Skin epidermis (tissue), 12 donors: ENCODE measurements around the gene AFF1.
"Not testable (repeated sequence)": the region's sequence is repeated elsewhere in the genome, so short reads cannot be mapped to it uniquely, and the experiment has no call there.

ENCODE experiments used
- H3K27ac ChIP-seq, 21 experiments: fragments of 200-600 bp; sonication (generic) in 11 of 21; one replicate each; pipeline ENCODE4 v1.5.0; 2020; ENCODE audit warnings: mild to moderate bottlenecking in 3 of 21, inconsistent platforms in 2 of 21, moderate library complexity in 2 of 21
- H3K4me3 ChIP-seq, 7 experiments: fragments of 200-600 bp; sonication (generic) in 2 of 7; one replicate each; pipeline ENCODE4 v1.5.0; 2020; ENCODE audit warnings: inconsistent platforms in 2 of 7, mild to moderate bottlenecking in 2 of 7, moderate library complexity in 1 of 7

AFF1 gene

DNA sequence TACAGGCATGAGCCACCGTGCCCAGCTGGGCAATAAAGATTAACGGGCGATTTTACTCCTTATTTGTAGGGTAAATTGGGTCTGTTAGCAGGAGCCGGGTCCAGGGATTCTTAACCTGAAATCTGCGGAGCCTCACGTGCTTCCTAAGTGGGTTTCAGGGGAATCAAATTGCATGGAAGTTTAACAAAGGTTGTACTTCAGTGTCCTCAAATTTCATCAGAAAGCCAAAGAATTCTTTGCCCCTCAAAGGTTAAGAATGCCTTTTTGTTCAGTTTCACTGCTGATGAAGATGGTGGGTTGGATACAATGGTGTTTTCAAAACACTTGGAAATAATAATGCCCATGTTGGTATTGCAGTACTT is 67.9 kb downstream of the AFF1 start:
- no peak overlapping the region for H3K4me3 ChIP-seq

DNA sequence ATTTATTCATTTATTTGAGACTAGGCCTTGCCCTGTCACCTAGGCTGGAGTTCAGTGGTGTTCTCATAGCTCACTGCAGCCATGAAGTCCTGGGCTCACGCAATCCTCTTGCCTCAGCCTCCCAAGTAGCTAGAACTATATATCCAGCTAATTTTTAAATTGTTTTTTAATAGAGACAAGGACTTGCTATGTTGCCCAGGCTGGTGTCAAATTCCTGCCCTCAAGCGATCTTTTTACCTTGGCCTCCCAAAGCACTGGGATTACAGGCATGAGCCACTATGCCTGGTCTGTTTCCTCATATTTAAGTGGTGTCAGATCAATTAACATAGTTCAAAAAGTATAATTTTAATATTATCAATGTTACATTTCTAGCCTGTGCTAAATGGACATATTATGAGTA is 68.5 kb downstream of the AFF1 start:
- H3K4me3 ChIP-seq = no peak overlapping the region
- H3K27ac ChIP-seq = no peak overlapping the region

More for the DNA sequence above, 67.9 kb downstream of the AFF1 start:
- H3K27ac ChIP-seq = no peak overlapping the region

DNA sequence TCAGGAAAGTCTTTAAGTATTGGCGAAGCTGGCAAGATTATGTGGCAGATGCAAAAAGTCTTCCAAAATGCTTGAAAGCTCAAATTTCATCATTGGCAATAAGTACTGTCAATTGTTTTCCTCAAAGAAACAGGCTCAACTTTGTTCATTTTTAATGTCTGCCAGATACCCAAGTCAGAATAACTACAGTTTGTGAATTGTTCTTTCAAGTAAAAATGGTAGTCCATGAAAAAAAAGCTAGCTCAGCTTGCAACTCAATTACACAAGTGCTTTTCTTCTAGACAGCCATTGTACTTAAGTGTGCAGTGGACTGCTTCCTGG is 70.5 kb downstream of the AFF1 start:
- Histone ChIP-seq H3K4me3 (peak overlapping the region in 1 of 7 experiments; percentile 84), H3K27ac (peak overlapping the region in 19 of 21 experiments; percentile 9 to 99 (median 97))

DNA sequence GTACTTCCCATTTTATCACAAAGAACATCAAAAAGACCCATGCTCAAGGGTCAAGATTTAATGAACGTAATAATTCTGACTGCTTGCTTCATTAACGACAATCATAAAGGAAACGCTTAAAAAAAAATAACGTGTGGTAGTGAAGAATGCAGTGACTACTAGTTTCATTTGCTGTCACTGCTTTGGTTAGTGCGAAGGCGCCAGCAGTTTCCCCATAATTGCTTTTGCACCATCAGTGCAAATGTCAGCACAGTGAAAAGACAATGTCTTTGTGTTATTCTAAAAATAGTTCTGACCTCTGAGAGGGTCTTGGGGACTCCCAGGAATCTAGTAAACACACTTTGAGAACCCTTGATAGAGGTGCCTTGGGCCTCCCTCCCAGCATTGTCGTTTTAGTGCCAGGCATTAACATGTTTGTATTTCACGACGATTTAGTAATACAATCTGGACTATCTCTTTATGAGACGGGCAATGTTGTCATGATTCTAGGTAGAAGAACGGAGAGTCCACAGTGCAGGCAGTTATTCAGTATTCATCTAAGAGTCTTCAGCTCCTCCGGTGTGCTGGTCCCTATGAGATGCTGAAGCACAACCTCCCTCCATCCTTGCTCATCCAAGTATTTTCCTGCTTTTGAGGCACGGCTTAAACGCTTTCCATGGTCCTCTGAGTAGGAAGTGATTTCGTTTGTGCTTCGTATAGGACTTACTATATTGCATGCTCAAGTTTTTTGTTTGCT is 71.0 kb downstream of the AFF1 start:
- H3K27ac ChIP-seq = peak overlapping the region; percentile 9 to 99 (median 97)
- peak overlapping the region; percentile 74 to 88 (median 84) for H3K4me3 ChIP-seq

DNA sequence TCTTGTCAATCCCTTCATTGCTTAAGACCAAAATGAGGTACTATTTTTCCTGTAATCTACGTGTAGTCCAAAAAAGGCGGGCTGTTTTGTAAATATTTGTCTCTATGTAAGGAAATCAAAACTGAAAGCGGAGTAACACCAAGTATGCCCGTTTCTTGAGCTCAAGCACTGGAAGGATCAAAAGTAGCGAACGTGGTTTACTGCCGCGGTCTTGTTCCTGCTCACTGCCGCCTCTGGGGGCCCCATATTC is 71.5 kb downstream of the AFF1 start:
- Histone ChIP-seq H3K4me3 (peak overlapping the region; percentile 74 to 88 (median 84)), H3K27ac (peak overlapping the region; percentile 83 to 99 (median 97))

DNA sequence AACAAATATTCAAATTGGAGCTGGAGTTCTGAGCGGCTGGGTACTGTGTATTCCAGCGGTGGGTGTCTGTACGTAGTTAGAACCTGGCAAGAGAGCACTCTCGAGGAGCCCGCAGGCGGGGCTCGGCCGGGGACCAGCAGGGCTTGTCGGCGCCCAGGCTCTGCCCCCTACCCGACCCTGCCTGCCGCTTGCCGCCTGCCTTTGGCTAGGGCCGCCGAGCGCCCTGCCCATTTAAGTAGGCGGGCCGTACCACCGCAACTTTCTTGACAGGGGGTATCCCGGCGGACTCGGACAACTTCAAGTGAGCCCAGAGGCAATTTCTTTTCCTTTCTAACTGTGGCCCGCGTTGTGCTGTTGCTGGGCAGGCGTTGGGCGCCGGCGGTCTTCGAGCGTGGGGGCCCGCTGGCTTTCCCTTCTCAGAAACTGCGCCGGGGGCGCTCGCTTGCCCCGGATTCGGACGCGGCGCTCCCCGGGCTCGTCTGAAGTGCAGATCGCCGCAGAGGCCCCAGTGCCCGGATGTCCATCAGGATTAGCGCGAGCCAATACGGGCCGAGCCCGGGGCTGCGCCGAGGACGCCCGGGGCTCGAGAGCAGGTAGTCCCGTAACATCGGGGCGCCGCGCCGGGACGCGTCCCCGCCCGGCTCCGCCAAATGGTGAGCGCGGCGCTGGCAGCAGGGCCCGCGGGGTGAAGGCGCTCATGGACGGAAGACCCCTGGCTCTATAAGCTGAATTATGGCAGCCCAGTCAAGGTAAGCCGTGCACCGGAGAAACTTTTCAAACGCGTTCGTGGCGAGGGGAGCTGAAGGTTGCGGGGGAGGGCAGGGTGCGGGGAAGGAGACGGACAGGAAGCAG is 72.1 kb downstream of the AFF1 start:
- Histone ChIP-seq H3K4me3 (peak overlapping the region; percentile 74 to 88 (median 84)), H3K27ac (peak overlapping the region; percentile 83 to 99 (median 97))

DNA sequence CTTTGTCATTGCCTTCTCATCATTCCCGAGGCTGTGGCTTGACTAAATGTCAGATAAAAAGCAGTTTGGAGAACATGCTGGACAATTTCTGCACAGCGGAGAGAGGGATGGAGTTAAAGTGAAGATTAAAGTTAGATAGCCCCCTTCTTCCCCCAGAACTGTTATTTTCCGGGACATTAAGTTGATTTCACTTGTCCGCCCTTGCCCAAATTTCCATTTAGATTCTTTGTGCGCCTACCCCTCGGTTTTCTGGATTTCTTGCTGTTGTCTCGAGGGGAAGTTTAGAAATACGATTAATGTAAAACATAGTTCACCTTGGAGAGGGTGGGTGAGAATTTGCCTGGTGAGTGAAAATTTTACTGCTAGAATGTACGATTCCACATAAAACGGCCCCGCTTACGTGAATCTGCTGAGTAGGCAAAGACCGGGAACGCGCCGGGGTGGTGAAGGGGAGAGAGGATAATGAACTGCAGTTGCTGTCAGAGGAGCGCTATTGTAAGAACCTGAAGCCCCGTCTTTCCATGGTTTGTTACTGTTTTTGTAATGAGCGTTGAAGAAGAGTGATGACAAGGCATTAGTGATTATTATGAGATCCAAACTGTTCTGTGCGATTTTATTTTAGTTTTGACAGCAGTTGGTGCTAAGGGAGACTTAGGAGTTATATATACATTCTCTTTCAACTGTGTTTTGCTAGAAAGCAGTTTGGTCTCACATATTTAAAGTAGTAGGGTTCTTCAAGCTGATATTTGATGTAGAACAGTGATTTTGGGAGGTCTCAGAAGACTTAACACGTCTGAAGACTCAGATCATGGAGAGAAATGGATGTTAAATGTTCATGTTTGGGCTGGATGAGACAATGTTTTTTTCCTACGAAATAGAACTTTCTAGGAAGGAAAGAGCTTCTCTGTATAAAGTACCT is 73.0 kb downstream of the AFF1 start:
- Histone ChIP-seq H3K4me3 (peak overlapping the region; percentile 74 to 88 (median 84)), H3K27ac (peak overlapping the region; percentile 83 to 99 (median 97))

DNA sequence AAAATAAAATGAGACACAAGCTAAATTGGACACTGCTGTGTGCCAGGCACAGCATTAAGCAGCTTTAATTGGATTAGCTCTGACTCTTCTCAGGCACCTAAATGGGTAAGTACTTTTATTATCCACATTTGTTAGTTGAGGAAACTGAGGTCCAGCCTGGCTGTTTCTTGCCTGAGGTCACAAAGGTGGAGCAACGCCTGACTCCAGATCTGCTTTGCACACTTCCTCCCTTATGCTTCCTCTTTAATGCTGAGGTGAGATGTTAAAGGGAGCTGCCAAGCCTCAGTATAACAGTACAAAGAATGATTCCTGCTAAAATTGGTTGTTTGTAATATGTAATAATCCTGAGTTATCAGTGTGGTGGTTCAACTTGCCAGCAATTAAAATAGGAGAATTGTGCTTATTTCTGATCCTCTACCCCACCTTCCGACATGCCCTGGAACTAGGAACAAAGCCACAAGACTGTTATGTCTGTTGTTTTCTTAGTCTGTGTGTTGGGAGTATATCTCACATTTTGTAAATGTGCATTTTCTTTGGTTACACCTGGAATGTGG is 74.4 kb downstream of the AFF1 start:
- Histone ChIP-seq H3K27ac (peak overlapping the region in 13 of 21 experiments; percentile 2 to 98 (median 29)), H3K4me3 (peak overlapping the region in 1 of 7 experiments; percentile 88)

DNA sequence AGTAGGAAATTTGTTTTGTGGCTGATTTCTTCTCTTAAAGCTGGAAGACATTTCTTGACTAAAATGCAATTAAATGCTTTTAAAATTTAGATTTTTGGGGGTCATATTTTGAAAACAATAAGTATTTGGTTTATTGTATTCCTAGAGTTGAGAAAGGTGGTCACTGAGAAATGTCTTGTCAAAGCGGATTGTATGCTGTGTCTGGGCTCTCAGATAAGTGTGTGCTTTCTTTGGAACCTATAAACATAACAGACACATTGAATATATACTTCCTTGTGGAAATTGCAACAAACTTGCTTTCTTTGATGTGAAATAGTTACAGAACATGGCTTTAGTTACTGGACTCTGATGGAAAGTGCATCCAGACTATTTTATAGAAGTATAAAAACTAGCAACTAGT is 75.4 kb downstream of the AFF1 start:
- no peak overlapping the region for H3K4me3 ChIP-seq
- H3K27ac ChIP-seq = peak overlapping the region in 4 of 21 experiments; percentile 24 to 98 (median 62)

DNA sequence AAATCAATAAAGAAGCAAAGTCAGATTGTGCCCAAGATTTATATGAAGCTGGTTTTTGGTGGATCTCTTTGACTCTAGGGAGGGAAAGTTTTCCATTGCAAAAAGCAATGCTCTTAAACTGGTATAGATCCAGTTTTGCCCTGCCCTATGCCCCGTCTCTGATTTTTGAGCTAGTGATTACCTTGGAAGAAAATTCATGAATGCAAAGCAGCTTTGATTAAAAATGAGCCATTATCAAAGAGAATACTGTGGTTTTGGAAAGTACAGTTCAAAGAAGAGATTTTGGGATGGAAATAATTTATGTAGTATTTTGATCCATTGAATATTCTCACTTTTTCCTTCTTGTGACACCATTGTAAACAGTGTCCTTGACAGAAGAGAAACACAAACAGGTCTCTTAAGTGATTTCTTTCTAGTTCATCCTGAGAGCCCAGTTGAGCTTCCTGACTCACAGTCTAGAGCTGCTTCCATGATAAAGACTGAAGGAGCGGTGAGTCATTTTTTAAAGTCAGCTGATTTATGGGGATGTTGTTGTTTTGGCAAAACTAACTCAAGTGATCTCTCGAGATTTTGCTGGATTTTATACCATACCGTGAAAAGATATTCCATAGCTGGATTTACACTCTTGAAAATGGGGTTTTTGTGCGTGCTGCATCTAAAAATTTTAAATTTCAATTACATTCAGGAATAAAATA is 76.7 kb downstream of the AFF1 start:
- Histone ChIP-seq H3K27ac (peak overlapping the region in 16 of 21 experiments; percentile 0 to 69 (median 46)), H3K4me3 (no peak overlapping the region)

DNA sequence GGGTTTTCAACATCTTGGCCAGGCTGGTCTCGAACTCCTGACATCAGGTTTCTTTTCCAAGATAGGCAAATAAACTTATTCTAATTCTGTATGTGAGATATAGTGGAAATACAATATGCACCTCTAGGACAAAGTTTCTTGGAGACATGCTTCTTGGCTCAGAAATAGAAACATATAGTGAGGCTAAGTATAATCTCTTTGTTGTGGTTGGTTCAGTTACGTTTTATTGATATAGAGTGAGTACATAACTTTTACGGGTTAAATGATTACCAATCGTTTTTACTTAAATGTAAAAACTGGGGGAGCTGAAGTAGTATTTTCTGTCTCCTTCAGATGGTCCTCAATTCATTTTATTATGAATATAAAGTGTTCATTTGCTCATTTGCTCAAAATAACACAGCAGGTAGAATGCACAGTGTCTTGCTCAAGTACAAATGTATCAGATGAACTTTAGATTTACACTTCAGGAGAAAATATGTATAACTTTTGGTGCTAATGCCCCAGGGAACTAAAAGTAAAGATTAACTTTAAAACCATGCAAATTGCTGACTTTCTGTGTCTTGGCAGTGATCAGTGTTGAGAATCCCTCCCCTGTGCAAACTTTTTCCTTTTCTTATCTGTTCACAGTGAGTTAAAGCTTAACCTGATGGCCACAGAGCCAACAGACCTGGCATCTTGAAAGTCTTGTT is 77.6 kb downstream of the AFF1 start:
- H3K4me3 ChIP-seq = no peak overlapping the region
- H3K27ac ChIP-seq = peak overlapping the region in 11 of 21 experiments; percentile 2 to 75 (median 24)

DNA sequence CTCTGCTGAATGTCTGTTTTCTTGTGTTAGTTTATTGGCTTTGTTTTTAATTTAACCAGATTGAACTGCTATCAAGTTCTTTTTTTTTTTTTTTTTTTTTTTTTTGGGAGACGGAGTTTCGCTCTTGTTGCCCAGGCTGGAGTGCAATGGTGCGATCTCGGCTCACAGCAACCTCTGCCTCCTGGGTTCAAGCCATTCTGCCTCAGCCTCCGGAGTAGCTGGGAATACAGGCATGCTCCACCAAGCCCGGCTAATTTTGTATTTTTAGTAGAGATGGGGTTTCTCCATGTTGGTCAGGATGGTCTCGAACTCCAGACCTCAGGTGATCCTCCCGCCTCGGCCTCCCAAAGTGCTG is 78.1 kb downstream of the AFF1 start:
- peak overlapping the region in 8 of 21 experiments; percentile 24 to 75 (median 58) for H3K27ac ChIP-seq
- H3K4me3 ChIP-seq = not testable (repeated sequence)

DNA sequence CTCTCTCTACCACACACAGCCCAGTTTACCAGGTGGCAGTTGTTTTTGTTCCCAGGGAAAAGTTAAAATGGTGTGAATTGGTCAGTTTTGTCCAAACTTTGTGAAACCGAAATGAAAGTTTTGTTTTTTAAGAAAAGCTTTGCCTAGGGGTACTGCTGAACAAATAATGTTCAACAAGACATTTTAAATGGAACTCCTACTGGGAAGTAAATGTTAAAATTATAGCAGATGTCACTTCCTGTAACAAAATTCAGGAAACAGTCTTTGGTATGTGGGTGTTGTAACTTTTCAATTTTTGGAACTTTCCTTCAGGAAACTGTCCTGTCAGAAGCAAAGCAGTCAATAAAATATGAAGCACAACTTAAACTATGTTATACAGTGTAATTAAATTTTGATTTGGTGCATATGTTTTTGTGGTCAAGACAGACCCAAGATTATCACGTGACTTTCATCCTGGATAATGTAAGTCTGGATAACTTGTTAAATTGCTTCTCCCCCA is 79.5 kb downstream of the AFF1 start:
- Histone ChIP-seq H3K4me3 (no peak overlapping the region), H3K27ac (peak overlapping the region in 13 of 21 experiments; percentile 10 to 81 (median 65))

DNA sequence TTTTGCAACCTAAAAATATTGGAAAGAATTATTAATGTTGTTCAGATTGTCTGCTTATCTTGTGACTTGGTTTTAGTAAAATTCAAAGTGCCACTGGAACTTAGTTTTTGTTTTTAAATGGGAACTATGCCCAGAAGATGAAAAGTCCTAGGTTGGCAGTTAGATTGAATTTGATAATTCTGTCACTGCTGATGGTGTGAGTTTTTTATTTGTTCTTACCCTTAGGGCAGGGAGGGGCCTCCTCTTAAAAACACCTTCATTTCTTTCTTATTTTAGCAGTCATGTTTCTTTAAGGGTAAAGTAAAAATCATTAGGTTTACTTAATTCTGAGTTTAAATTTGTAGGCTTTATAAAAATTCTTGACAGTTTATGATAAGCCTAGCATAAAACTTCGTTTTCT is 80.6 kb downstream of the AFF1 start:
- Histone ChIP-seq H3K27ac (peak overlapping the region in 12 of 21 experiments; percentile 13 to 74 (median 50)), H3K4me3 (no peak overlapping the region)

DNA sequence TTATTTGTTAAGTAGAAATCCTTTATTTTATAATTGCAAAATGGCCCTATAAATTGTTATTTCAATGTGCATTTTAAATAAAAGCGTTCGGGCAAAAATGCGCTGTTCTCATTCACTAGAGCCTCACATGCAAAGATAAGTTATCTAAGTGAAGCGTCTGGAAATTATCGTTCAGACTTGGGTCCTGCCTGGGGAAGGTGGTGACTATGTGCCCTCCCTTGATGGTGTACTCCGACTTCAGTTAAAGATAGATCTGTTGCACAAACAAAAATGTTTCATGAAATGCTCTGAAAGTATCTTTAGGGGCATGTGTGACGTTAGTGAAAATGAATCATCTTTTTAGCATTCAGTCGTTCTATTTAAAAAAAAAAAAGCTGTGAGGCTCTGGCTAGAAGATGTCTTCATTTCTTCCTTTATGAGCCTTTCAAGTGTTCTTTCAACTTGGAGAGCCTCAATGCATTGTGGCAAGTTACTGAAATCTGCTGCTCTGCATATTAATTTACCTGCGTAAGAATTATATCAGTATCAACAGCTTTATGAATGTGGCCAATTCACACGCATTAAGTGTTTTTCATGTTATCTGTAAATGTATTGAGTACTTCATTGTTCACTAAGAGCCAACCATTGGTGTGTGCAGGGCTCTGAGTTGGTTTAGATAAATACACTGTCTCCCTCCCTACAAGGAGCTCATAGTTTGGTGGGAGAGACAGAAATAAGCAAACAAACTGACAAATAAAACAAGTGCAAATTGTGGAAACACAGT is 83.0 kb downstream of the AFF1 start:
- Histone ChIP-seq H3K4me3 (no peak overlapping the region), H3K27ac (peak overlapping the region in 3 of 21 experiments; percentile 4 to 47 (median 24))

DNA sequence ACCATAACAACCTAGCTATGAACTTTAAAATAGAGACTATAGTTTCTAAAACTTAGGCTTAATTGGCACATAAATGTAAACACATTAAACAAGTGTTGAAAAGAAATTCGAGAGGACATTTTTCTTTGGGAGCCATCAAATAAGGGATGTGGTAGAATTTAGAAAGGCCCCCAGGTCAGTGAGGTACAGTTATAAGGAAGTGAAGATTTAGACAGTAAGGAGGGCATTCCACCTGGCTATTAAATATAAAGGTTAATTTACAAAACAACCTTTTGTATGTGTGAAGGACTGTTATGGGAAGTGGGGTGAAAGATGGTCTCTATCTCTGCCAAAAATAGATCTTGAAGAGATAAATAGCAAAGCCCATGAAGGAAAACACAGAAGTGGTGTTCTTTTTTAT is 83.9 kb downstream of the AFF1 start:
- Histone ChIP-seq H3K27ac (peak overlapping the region in 3 of 21 experiments; percentile 23 to 51 (median 24)), H3K4me3 (no peak overlapping the region)

DNA sequence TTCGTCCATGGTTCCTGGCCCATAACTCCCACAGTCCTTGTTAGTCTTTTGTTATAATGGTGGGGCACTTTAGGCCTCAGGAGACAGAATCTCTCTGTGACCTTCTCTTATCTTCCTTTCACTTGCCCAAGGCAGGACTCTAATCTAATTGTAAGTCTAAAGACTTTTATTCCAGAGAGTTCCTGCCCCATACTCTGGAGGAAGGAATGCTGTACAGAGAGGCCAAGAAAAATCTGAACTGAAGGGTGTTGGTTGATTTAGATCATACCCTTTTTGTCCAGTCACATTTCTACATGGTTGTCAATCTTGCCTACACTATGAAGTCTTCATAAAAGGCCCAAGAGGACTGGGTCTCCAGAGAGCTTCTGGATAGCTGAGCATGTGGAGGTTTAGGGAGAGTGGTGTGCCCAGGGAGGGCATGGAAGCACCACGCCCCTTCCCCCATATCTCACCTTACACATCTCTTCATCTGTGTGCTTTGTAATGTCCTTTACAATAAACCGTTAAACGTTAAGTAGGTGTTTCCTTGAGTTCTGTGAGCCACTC is 84.5 kb downstream of the AFF1 start:
- H3K4me3 ChIP-seq = no peak overlapping the region
- peak overlapping the region in 4 of 21 experiments; percentile 23 to 51 (median 25) for H3K27ac ChIP-seq
